GM18507 (cell line): Measurements from ENCODE around the gene EXOC6B.

Source experiments
- DNase-seq: peaks from one replicate; pipeline ENCODE4 v3.0.0; 2011; ENCODE audit warnings: low read depth; ENCODE audit not compliant: insufficient read length; ENCODE audit errors: extremely low spot score
- FAIRE-seq: peaks from 2 replicates; lab custom pipeline; 2011; peaks lifted over from hg19 to GRCh38; lab: Jason Lieb, UNC

The EXOC6B gene

GRCh38 chr2:72273384-72273783 is 552.4 kb downstream of the EXOC6B start:
- FAIRE-seq (no peak), DNase-seq (no peak)

GRCh38 chr2:72271766-72272641 is 553.8 kb downstream of the EXOC6B start:
- DNase-seq (no peak), FAIRE-seq (no peak)

GRCh38 chr2:72271276-72271614 is 554.6 kb downstream of the EXOC6B start:
- no peak for DNase-seq
- FAIRE-seq, result no peak

DNA sequence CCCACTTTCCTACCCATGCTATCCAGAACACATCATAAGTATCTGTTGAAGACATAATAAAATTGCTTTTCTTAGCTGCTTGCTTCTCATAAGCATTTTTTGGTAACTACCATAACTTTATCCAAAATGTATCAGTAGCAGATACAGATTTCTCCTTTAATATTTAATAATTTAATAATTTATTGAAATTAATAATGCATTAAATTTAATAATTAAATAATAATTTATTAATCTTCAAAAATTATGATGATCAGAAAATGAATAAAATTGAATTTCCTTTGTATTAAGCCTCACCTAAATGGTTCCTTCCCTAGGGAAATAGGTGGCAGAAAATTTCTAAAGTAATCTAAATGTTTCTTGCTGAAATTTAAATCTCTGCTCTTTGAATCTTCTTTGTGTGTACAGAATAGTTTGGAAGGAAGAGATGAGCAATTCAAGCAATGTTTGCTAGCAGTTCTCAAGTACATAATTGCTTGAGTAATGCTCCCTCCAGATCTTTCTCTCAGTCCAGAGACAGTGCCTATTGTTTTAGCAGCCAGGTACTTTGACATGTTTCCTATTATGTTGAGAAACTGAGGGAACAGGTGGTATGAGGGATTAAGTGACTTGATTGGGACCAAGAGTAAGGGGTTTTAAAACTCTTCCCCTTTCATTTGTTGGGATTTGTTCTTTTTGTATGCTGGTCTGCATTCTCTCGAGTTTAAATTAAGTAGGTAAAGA is 555.1 kb downstream of the EXOC6B start:
- FAIRE-seq, result no peak
- DNase-seq, result no peak

DNA sequence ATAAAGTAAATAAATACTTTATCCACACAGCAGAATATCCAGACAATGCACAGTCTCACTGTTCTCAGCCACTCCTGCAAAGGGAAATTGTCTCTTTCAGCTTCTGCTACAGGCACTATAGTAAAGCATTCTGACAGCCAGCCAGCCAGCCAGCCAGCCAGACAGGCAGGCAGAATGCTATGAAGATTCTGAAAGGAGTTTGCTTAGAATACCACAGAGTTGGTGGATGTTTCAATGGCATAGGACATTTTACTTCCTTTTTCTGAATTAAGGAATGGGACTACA is 562.1 kb downstream of the EXOC6B start:
- no peak for FAIRE-seq

GRCh38 chr2:72263043-72263775 is 562.6 kb downstream of the EXOC6B start:
- FAIRE-seq (no peak), DNase-seq (no peak)

More for the DNA sequence above, 562.1 kb downstream of the EXOC6B start:
- DNase-seq, result no peak

GRCh38 chr2:72261076-72261475 is 564.8 kb downstream of the EXOC6B start:
- no peak for FAIRE-seq

DNA sequence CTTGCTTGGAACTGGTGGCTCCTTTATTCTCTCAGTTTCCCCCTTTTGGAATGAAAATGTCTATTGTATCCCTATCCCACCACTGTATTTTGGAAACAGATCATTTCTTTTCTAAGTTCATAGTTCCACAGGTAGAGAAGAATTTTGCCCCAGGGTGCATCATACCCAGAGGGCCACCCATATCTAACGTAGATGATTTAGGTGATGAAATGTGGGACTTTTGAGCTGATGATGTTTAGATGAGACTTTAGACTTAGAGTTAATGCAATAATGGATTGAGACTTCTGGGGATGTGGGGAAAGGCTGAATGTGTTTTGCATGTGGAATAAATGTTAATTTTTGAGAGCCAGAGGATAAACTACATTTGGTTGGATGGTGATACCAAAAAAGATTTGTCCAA is 570.3 kb downstream of the EXOC6B start:
- FAIRE-seq (no peak), DNase-seq (no peak)

More at GRCh38 chr2:72261076-72261475, 564.8 kb downstream of the EXOC6B start:
- DNase-seq, result no peak

DNA sequence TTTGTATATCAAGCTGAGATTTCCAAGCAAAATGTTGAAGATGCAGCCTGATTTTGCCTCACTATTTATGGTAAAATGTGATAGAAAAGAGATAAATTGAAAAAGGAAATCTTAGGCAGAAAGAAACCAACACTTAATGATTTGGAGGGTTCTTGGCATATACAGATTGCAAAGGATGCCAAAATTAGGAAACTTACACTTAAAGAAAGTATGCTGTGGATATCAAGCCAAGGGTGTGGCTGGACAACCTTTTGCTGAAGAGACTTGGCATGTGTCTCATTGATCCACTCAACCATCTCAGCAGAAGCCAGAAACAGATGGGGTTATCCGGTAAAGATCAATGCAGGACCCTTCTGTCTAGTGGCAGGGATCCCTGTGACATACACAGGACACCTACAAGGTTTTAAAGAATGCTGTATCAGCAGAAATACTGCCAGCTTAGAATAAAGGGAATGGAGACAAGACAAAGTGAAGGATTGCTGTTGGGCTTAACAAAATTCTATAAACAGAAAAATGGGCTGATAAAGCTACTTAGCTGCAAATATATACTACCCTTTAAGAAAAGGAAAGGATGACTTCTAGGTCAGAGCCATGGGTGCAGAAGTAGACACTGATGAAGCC is 570.9 kb downstream of the EXOC6B start:
- FAIRE-seq (no peak), DNase-seq (no peak)

DNA sequence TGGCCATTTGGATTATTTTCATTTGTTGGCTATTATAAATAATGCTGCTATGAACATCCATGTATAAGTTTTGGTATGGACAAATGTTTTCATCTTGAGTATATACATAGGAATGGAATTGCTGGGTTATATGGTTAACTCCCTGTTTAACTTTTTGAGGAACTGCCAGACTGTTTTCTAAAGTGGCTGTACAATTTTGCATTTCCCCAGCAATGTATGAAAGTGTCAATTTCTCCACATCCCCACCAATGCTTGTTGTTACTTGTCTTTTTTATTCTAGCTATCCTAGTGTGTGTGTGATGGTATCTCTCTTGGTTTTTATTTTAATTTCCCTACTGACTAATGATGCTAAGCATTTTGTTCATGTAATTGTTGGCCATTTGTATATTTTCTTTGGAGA is 587.5 kb downstream of the EXOC6B start:
- FAIRE-seq (no peak), DNase-seq (no peak)

DNA sequence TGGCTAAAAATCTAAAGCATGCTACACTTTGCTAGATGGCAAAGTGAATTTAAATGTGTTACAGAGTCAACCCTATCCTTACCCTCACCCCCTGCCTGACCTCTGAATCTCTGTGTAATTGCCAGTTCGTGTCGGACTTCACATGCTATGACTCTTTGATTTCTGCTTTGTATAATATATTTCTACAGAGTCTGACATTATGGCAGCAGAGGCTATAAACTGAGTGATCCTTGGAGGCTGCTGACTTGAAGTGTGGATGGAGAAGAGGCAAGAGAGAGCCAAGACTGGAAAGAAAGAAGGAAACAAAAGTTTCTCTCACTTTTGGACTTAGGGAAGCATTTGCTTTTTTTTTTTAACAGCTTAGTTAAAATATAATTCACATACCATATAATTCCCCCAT is 588.3 kb downstream of the EXOC6B start:
- no peak for DNase-seq
- no peak for FAIRE-seq

DNA sequence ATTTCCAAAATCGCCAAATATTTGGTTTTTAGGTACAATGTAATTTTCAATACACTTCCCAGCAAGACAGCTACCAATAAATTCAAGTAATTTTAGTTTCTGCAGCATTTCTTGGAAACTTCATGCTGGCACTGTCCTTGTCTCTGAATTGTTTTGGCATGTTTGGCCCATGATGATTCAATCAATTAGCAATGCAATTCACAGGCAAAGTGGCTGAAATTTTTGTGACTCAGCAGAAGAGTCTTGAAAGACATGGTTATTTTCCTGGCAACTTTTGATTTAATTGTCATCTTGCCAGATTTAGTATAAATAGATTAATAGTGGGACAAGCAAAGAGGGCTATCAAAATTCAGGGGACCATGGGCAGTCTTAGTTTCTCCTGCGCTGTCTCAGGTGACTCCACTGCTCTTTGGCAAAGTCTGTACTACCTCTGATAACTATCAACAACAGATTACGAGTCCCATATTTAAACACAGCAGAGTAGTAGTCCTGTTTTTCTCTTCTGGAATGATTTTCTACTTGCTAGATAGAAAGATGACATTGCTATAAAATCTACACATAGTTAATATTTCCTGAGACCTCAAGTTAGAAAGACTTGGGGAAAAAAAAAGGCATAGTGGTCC is 589.3 kb downstream of the EXOC6B start:
- no peak for FAIRE-seq

DNA sequence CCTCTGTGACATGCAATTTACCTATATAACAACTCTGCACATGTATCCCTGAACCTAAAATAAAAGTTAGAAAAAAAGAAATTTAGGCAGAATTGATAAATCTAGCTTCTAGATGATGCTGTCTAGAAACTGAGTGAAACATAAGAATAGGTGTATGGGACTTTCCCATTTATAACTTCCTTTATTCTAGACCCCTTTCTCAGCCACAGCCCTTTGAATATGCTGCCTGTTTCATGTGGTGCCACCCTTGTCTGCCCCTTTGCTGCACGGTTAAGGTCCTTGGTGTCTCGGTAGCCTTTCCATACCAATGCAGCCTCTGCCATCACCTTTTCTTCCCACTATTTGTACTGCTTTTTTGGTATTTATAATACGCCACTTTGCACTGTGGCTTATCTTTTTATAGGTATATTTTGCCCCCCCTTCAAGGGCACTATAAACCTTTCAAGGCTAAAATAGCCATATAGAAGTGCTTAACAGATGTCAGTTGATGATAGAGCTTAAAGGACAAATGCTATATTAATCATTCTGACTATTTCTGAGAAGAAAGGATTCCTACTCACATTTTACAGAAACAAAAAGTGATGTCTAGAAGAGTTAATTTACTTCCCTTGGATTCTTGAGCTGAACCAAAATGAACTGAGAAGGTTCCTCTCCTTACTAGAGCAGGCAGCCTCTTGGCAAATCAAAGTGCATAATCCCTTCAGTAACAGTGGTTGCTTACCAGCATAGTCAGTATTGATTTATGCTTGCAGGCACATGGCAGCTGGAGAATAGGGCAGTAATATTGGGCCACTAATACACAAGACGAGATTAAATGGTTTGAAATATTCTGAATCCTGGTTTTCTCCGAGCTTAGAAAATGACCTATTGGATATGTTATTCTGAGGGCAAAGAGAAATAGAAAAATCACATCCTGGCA is 590.1 kb downstream of the EXOC6B start:
- DNase-seq (no peak), FAIRE-seq (no peak)

More for the DNA sequence above, 589.3 kb downstream of the EXOC6B start:
- DNase-seq, result no peak

- no peak for DNase-seq
- FAIRE-seq, result no peak
Observed at GRCh38 chr2:72233211-72233610, 592.6 kb downstream of the EXOC6B start.

- no peak for FAIRE-seq
- no peak for DNase-seq
Observed at GRCh38 chr2:72222829-72223564, 602.8 kb downstream of the EXOC6B start.

- FAIRE-seq (no peak), DNase-seq (no peak)
Observed at GRCh38 chr2:72220170-72220569, 605.7 kb downstream of the EXOC6B start.

DNA sequence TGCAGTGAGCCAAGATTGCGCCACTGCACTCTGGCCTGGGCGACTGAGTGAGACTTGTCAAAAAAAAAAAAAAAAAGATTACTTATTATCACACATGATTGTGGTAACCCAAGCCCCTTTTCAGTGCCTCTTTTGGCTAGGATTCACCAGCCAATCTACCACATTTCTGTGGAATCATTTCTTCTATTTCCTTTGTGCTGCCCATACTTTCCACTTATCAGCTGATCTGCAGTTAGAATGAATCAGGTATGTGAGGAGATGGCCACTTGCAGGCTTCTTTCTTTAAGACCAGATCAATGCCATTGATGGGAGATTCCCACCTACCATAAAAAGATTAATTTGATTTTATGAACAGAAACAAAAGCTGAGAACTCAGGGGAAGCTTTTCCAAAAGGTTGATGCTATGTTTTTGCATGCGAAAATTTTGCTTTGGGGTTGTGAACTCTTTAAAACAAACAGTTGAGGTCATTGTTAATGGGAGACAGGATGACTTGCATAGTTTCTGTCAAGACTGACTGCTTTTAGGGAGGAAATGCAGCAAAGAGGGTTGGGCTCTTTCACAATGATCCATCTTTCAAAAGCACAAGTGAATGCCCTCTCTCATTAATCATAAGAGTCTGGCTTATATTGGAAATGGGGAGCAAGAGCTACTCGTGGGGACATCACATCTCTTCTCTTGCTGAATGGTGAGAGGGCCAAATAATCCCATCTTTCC is 611.2 kb downstream of the EXOC6B start:
- no peak for FAIRE-seq
- no peak for DNase-seq
